ENCODE measurements around the gene SERPINB10.

SERPINB10 gene

DNA sequence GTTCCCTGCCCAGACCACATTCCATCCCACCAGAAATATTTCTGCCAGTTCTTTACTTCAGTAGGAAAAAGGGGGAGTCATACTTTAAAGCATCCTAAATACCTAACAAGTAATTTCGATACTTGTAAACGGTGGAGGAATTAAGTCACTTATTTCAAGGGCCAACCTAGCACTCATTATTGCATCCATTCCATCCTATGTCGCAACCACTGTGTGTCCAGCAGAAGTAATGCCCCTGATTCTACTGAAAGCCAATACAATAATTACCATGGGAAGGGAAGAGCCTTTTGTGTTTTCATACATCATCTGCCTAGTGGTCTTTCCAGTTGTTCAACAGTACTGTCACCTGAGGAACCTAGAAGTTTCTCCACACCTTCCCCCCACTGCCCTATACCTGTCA is 74.6 kb downstream of the SERPINB10 start:
- no peak for DNase-seq (ENCODE audit: low spot score)
